ENCODE data around the gene S100PBP.

The S100PBP gene

DNA sequence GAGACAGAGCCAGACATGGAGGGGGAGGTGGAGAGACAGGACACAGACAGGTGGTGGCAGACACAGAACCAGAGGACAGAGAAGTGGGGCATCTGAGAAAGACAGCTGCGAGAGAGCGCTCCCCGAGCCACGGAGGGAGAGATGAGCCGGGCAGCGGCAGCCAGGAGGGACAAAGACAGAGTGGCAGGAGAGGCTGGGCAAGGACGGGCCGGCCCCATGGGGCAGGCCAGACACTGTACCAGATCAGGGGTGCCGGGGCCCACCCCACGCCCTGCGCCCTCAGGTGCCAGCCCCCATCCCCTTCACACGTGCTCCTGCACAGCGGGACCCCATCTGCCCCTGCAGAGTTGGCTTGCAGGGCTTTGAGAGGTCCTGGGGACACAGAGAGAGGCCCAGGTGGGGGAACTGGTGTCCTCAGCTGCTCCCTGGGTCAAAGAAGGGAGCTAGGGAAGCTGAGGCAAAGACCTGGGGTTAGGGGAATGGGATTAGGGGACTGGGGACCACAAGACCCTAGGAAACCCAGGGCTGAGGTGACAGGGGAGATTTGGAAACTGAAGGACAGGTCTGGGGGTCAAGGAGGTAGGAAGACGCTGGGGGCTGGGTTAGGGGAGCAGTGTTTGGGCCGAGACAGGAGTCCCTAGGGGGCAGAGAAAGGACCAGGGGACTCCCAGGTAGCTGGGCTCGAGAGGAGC is 52.6 kb downstream of the S100PBP start:
- no peak for DNase-seq (ENCODE audit: low spot score)

GRCh38 chr1:32870615-32871363 is 53.3 kb downstream of the S100PBP start, which contains the start of gene FNDC5:
TSS of gene FNDC5 (minus strand) at chr1:32870912.
- DNase-seq (ENCODE audit: low spot score): no peak

DNA sequence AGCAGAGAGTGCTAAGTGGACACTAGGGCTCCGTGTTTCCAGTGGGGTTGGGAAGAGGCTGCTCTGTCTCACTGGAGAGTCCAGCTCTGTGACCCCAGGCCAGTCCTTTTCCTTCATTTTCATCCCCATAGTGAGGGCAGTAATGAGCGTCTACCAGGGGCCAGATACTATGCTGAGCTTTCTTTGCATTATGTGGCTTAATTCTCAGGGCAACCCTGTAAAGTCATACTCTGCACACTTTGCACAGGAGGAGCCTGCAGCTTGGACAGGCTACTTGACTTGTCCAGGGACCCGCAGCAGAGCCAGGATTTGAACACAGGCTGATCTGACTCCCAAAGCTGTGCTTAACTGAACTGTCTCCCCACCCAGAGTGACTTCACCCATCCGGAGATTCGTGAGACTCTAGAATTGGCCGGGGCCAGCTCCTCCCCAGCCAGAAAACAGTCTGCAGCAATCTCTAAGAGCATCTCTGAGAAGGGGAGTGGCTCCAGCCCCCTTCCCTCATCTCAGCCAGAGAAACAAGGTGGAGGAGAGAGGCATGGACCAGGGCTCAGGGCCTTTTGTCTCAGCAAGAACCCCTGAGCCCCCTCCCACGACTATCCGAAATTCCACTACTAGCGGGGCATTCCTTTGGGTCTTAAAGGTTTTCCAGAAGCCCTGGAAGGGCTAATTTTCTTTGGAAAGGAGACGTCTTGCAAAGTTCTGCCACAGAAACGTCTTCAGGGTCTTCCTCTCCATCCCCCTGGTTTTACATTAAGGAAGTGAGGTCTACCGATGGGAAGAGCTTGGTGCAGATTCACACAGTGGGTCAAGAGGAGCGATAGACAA is 54.1 kb downstream of the S100PBP start:
- DNase-seq (ENCODE audit: low spot score): peak; percentile 63

DNA sequence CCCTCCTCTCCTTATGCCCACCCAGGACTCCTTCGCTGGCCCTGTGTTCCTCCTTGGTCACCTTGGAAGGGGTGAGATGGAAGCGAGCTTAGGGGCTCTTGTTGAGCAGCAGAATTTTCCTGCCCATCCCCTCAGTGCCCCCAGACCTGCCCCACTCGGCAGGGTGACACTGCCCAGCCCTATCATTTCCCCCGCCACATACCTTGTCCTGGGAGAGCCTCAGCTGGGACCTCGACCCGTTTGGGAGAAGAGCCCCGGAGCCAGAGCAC is 54.7 kb downstream of the S100PBP start:
- DNase-seq (ENCODE audit: low spot score): no peak

GRCh38 chr1:32873484-32873883 is 56.0 kb downstream of the S100PBP start:
- DNase-seq (ENCODE audit: low spot score): no peak

DNA sequence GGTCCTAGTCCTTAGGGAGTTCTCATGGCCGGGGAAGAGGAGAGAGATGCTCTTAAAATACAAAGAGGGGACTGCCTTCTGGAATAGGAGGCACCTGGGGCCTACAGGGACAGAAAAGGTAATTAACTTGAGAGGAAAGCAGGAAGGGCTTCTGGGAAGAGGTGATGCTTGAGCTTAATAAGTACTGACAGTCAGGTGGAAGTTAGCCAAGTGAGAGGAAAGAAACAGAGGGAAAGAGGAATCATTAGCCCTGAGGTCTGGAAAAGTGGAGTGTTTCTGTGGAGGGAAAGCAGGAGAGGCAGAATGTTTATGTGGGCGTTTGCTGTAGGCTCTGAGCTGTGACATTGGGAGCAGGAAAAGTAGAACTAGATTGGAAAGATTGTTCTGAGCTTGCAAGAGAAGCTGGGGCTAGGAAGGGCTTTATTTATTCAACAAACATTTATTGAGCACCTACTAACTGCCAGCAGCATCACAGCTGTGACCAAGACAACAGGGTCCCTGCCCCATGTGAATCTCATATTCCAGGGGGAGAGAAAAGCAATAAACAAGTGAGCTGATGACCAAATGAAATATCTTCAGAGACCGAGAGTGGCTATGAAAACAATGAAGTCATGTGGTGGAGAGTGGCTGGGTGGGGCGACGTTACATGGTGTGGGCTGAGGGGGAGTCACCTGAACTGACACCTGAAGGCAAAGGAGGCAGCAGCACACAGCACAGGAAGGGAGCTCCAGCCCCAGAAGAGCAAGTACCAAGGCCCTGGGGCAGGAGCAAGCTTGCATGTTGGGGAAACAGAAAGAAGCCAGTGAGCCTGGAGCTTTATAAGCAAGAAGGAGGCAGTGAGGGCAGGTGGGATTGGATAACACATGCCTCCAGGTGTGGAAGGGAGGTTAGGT is 57.7 kb downstream of the S100PBP start:
- no peak for DNase-seq (ENCODE audit: low spot score)

GRCh38 chr1:32876341-32877210 is 59.1 kb downstream of the S100PBP start:
- peak; percentile 64 for DNase-seq (ENCODE audit: low spot score)

- no peak for DNase-seq (ENCODE audit: low spot score)
These were observed 60.0 kb downstream of the S100PBP start for GRCh38 chr1:32877211-32878110.

DNA sequence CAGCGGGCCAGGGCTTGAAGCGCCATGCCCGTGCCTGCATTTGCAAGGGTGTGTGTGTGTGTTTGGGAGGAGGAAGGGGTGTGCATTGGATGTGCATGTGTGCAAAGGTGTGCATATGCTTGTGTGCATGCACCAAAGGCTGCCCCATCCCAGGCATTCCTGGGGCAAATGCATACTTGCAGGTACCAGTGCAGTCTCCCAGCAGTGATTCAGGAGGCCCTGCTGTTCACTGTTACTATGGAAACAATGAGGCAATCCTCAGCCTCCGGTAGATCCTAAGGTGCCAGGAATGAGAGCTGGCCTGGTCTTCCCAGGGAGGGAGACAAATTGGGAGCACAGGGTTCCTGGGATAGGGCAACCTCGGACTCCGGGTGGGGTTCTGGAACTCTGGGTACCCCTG is 60.7 kb downstream of the S100PBP start:
- DNase-seq (ENCODE audit: low spot score): no peak

GRCh38 chr1:32878637-32879041 is 61.2 kb downstream of the S100PBP start:
- no peak for DNase-seq (ENCODE audit: low spot score)

- no peak for DNase-seq (ENCODE audit: low spot score)
These were observed 63.8 kb downstream of the S100PBP start for GRCh38 chr1:32881291-32881690.

GRCh38 chr1:32881871-32882850 is 64.7 kb downstream of the S100PBP start:
- DNase-seq (ENCODE audit: low spot score): no peak

DNA sequence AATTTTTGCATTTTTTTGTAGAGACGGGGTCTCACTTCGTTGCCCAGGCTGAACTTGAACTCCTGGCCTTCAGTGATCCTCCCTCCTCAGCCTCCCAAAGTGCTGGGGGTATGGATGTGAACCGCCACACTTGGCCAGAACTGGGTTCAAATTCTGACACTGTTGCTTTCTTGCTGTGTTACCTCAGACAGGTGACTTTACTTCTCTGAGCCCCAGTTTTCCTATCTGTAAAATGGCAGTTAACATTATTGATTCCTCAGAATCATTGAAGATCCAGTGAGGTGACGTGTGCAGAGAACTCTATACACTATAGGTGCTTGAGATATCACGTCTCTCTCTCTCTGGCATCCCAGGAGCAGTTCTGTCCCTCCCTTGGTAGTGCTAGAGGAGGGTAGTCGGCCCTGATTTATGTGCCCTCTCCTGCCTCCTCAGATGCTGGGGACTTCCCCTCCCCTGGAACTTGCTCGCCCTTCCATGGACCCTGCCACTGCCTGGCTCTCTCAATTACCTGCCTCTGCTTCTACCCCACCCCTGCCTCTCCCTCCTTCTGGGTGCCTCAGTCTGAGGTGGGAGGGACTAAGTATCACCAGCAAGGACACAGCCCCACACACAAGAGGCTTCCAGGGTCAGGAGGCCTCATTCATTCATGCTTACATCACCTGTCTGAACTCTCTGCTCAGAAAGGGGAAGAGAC is 66.0 kb downstream of the S100PBP start:
- no peak for DNase-seq (ENCODE audit: low spot score)

DNA sequence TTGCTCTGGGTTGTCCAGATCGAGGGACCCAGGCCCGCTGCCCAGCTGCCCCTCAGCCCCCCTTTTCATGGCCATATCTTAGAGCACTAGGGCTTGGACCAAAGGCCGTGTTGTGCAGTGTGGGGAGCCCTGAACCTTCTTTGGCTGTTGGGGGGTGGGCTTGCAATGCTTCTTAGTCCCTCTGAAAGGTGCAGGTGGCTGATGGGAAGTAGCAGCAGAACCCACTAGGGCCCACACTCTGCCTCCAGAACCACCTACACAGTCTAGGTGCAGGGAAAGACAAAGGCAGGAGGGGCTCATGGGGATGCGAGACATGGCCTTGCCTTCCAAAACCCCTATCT is 66.5 kb downstream of the S100PBP start:
- no peak for DNase-seq (ENCODE audit: low spot score)

- no peak for DNase-seq (ENCODE audit: low spot score)
These were observed 67.3 kb downstream of the S100PBP start for GRCh38 chr1:32884726-32885125.

DNA sequence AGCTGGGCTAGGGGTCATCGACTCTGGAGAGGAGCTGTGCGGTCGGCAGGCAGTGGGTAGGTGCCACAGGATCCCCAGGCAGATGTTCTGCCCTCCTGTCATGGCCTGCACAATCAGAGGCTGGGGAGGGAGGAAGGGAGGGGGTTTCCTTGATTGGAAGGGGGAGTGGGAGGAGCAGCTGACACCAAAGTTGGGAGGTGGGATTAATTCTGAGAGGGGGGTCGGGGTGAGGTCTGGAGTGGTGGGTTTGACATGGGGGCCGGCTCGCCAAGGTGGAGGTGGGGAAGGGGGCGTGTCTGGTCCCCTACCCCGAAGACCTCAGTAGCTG is 68.2 kb downstream of the S100PBP start:
- DNase-seq (ENCODE audit: low spot score): no peak

GRCh38 chr1:32886004-32886827 is 68.8 kb downstream of the S100PBP start, which contains the start of gene HPCA:
TSS of gene HPCA (plus strand) at chr1:32886491. CDS start at chr1:32888899, 2,408 bp downstream.
- DNase-seq (ENCODE audit: low spot score): no peak

All from SK-N-DZ (cell line).